ENCODE data around the gene S100A3.

S100A3 gene

DNA sequence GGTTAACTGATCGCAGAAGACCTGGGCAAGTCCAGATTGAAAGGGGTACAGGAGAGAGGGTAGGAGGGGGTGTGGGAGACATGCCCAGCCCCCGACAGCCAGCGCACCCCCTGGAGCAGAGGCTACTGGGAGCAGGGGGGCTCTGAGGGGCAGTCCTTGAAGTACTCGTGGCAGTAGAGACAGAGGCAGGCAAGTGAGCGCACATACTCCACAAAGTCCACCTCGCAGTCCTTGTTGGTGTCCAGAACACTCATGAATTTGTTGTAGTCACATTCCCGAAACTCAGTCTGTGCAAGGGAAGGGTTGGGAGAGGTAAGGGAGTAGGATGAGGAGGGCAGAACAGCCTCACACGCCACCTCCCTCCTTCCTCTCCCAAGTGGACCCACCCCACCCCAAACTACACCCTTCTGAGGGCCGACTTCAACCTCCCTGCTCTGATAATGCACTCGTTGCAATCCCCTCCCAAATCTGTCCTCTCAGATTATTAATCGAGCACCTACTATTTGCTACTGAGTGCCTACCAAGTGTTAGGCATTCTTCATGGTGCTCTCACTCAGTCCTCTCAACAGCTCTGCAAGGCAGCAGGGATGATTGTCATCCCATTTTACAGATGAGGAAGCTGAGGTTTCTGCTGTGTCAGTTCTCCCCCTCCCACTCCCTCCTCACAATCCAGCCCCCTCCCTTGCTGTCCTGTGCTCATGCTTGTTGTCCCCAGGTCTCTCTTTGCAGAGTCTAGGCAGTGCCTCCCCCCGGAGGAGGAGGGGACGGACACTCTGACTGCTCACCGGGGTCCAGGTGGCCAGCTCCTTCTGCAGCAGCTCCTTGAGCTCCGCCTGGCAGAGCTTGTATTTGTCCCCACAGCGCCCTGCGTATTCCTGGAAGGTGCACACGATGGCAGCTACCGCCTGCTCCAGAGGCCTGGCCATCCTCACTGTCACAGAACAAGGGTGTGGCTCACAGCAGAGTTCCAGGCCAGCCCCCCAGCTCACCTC lies 1.2 kb downstream of the S100A3 start:
- DNase-seq: no peak

DNA sequence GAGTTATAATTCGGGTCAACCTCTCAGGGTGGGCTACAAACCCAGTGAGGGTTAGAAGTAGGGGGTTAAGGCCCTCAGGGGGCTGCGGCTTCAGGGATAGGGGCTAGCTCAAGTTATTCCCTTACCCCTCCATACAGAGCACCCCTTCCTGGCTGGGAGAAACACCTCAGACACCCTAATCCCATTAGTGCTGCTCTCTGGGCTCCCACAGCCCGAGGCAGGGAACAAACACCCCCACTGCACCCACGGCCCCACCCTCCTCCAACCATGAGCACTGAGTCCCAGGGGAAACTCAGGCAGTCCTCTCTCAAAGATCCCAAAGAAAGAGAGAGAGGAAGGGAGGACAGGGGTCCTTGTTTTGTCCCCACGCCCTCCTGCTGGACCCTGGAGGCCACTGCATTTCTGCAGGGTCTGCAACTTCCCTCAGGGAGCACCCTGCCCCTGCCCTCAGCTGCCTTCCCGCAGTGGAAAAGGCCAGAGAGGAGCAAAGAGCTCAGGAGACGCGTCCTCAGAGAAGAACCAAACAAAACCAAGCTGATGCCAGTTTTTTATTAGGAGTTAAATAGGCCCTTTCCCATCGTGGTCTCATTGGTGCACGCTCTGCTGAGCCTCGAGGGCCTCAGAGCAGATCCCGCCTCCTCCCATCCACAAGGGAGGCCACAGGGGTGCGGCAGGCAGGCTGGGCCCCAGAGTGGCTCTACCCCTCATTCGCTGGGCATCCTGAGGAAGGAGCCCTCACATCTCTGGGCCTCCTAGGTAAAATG lies 2.1 kb downstream of the S100A3 start:
- no peak for DNase-seq

GRCh38 chr1:153546371-153546770 lies 2.7 kb downstream of the S100A3 start:
- DNase-seq: no peak

DNA sequence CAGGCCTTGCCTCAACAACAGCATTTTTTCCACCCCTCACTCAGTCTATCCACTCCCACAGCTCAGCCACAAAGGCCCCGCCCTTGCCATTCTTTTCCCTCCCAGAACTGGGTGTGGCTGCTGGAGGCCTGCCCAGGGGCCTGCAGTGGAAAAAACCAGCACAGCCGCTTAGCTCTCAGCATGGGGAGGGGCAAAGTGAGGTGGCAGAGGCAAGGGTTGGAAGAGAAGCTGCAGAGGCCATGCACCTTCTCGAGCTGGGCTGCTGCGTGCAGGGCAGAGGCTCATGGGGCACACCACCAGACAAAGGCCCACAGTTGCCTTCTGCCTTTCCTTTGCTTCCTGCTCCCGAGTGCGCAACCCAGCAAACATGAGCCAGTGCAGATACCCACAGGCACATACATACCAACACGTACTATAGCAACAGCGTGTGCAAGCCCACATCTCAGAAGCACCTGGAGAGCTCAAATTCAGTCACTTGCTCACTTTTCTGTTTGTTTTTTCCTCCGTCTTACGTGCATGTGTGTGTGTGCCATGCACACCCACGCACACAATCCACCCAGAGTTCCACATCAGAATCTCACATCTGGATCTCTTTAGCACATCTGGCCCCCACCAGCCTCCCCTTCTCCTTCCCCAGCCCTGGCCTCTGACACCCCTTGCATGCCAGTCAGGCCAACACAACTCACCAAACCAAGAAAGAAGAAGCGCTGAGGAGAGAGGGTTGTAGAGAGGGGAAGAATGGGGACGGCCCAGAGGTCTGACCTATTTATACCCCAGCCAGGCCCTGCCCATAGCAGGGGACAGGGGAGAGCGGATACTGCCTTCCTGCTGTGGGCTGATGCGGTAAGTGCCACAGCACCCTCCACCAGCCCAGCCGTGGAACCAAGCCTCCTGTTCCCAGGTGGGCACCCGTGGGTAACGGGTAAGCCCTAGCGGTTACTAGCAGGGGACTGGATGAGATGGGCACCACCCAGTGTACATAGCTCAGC lies 3.7 kb downstream of the S100A3 start, which contains the start of gene S100A4:
TSS of gene S100A4 (minus strand) at position 740 of the 989 bp plus-strand sequence. CDS start 1,012 bp downstream, outside the sequence.
- peak; percentile 28 to 61 for DNase-seq

DNA sequence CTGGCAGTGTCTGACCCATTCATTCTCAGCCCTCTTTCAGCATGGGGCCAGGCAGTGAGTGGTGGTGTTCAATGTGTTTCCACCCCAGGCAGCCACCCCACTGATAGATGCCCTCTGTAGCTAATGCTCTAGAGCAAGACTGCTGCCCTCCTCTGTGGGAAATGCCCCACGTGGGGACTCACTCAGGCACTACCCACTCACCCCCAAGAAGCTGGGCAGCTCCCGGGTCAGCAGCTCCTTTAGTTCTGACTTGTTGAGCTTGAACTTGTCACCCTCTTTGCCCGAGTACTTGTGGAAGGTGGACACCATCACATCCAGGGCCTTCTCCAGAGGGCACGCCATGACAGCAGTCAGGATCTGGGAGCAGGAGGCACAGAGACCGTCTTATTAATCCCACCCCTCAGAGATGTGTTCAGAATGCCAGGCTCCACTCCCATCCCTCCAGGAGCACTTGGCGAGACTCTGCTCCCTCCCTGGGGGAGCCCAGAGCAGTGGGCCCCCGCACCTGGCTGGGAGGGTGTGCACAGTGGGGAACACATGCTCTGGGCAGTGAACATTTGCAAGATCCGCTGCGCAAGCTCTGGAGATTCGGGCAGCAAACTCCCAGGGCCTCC lies 4.5 kb downstream of the S100A3 start:
- DNase-seq: no peak

DNA sequence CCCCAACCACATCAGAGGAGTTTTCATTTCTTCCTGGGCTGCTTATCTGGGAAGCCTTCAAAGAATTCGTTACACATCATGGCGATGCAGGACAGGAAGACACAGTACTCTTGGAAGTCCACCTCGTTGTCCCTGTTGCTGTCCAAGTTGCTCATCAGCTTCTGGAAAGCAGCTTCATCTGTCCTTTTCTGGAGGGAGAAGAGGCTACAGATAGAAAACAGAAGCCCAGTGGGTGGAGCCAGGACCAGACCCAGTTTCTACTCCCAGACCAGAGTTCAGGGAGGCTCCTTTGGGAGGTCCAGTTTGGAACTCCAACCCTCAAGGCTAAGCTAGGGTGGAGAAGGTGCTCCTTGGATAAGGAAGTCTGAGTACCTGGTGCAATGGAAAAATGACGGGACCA lies 5.3 kb downstream of the S100A3 start:
- DNase-seq: no peak

DNA sequence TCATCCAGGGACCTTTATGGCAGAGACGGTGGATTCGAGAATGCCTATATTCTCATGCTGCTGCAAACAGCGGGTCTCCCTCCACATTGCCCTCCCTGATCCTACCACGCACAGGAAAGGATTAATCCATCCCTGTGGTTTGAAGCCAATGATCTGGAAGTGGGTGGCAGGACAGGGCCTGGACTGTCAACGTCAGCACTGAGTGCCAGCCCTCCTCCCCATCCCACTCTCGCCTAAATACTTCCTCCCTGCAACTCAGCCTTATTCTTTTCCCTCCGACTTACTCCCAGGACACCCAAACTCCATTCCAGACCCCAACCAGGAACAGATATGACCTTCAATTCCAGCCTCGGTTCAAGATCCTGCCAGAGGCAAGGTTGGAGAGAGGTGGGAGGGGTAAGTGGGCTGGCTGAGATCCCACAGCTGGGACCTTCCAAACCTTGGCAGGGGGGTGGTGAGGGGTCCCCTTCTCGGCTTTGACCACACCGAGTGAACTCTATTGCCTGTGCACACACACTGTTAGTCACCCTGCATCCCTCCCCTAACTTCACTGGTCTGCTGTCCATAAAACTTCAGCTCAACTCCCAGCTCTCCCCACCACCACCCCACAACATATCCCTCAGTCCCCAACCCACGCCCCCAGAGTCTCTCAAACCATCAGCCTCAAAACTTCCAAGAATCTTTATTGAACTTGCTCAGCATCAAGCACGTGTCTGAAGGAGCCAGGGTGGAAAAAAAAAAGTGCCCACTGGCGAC lies 5.9 kb downstream of the S100A3 start:
- no peak for DNase-seq

GRCh38 chr1:153541641-153542590 lies 7.1 kb downstream of the S100A3 start:
- DNase-seq: no peak

GRCh38 chr1:153540394-153541361 lies 8.4 kb downstream of the S100A3 start, which contains the start of gene S100A5:
Gene S100A5 (minus strand): TSS chr1:153540934. CDS start chr1:153540191, 743 bp downstream.
- DNase-seq: no peak

DNA sequence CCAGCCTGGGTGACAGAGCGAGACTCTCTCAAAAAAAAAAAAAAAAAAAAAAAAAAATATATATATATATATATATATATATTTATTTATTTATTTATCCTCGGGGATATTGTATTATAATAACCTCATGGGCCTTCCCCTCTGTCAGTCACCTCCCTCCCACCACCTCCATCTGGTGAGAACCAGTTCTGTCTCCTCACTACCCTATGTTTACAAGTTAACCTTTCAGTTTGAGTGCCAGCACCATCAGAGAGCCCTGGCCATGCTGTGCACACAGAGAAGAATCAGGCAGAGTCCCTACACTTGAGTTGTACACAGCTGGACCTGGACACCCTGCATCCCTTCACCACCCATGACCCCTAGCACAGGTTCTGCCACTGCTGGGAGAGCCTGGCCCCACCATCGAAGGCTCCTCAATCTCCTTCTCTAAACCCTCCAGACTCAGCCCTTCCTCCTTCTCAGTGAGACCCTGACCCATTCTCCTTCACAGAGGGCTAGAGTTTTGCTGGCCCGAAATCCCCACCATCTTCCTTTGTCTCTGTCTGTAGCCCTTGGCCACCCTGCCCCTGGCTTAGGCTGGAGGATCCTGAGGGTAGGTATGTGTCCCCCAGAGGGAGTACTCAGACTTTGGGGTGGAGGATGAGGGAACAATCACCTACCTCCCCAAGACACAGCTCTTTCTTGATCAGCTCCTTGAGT lies 9.5 kb downstream of the S100A3 start:
- no peak for DNase-seq

DNA sequence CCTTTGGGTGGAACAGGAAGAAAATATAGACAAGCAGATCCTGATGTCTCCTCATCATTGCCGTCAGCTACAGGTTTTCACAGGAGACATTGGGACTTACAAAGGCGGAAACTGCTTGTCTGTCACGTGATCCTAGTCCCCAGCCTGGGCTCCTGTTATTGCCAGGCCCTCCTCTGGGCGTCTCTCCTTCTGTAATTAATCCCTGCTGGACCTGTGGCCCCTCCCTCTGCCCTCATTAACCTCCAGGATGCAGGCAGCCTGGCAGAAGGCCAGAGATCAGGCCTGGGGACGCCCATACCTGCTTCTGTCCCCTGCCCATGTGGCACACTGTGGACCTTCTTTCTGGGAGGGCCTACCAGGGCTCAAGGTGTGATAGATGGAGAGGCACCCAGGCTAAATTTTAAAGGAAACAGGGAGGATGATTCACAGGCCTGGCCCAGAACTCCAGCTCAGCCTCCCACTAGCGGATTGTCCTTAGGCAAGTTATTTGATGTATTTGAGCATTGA lies 10.7 kb downstream of the S100A3 start:
- no peak for DNase-seq

DNA sequence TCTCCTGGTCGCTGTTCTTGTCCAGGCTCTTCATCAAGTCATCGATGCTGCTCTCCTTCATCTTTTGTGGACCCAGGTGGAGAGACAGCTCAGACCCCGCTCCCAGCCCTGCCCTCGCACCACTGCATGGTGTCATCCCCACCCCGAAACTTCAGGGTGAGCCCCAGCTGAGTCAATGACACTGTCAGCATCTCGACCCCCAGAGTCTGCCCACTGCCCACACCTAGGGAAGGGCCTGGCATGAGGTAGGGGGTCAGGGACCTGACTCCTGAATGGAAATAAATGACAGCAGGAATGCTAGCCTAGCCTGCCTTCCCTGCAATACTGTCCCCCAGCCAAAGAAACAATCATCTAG lies 11.7 kb downstream of the S100A3 start:
- DNase-seq: no peak

DNA sequence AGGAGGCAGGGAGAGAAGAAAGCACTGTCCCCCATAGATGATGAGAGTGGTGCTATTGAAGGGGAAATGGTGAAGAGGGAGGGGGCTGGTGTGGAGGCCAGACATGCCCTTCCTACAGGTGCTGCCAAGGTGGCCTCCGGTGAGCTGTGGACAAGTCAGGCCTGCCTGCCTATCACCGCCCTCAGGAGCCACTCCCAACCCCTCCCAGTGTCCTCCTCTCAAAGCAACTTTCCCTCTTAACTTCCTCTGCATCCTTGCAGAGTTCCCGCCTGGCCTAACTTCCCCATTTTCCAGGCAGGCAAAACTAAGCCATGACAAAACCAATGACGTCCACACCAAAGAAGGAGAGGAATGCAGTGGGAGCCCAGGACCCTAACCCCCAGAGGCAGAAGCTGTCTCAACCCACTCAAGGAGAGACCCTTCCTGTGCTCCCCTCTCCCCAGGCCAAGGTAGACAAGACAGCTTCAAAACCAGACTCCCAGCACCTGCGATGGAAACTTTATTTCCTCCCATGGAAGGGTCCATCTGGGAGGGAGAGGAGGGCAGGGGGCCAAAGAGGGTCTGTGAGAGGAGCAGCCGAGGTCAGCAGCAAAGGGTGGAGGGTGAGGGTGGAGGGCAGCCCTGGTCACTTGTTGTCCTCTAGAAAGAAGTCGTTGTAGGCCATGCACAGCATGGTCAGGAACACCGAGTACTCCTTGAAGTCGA lies 12.2 kb downstream of the S100A3 start:
- no peak for DNase-seq

GRCh38 chr1:153536012-153536670 lies 12.9 kb downstream of the S100A3 start:
- DNase-seq: peak; percentile 53 to 78

DNA sequence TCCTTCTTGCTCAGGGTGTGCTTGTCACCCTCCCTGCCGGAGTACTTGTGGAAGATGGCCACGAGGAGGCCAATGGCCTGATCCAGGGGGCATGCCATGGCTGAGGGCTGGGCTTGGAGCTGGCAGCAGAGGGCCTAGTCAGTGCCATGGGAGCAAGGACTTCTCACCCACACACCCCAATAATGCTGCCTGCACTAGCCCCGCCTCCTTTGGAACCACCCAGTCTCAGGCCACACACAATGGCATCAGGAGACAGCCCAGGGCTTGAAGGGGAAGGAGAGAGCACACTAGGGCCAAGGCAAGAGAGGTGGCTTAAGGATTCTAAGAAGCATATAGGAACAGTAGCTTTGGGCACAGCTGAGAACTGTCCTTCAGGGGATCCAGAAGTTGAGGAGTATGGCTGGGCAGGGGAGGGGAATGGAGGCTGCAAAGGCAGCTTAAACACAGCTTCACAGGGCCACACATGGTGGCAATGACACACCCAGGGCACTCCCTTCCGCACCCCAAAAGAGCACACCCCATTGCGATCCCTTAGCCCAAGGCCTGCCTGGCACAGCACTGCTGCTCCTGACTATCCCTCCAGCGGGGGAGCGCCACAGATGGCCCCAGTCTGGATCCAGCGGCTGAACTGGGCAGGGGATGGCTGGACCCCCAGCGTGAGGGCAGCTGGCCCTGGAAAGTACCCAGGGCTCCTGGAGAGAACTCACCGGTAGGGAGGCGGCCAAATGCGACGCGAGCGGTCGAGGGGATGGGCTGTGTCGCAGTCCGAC lies 13.6 kb downstream of the S100A3 start, which contains the start of gene S100A6:
TSS of gene S100A6 (minus strand) at position 750 of the 770 bp plus-strand sequence. CDS start at position 98, 652 bp downstream.
- peak in 1 of 2 experiments; percentile 38 for DNase-seq

GRCh38 chr1:153534925-153535241 lies 14.2 kb downstream of the S100A3 start:
- DNase-seq: no peak
